Upper lobe of left lung (tissue), 6 donors: ENCODE measurements around the gene HES3. TPM values are rescaled to one million over a fixed set of nuclear protein-coding genes. Genes with fewer than 3 reads are reported as not detected.

Experiments
- ATAC-seq, 2 donors: fragments of 200-7000 bp; cut with Tn5 transposase; one replicate each; pipeline ENCODE4 v1.9.1; 2022; ENCODE audit warnings: mild to moderate bottlenecking in 2 of 2, moderate library complexity in 2 of 2; ENCODE audit not compliant: low FRiP score in 2 of 2
- DNase-seq, 2 donors: peaks; one replicate each; pipeline ENCODE4 v3.0.0-alpha.2; 2019 to 2020
- H3K27ac ChIP-seq, 4 donors: fragments of 200-600 bp; sonication (generic); one replicate each; pipeline ENCODE4 v1.5.1; 2016 to 2019
- H3K27me3 ChIP-seq, 4 donors: fragments of 200-600 bp; sonication (generic); one replicate each; pipeline ENCODE4 v1.5.1; 2017 to 2019
- H3K36me3 ChIP-seq, 4 donors: fragments of 200-600 bp; sonication (generic); one replicate each; pipeline ENCODE4 v1.5.1; 2016 to 2019
- H3K4me1 ChIP-seq, 4 donors: fragments of 200-600 bp; sonication (generic); one replicate each; pipeline ENCODE4 v1.5.1; 2018 to 2019
- H3K4me3 ChIP-seq, 4 donors: fragments of 200-600 bp; sonication (generic); one replicate each; pipeline ENCODE4 v1.5.1; 2017 to 2019; ENCODE audit warnings: mild to moderate bottlenecking in 2 of 4, moderate library complexity in 1 of 4
- H3K9me3 ChIP-seq, 4 donors: fragments of 200-600 bp; sonication (generic); one replicate each; pipeline ENCODE4 v1.5.1; 2018 to 2019
- EP300 ChIP-seq, 4 donors: sonication (generic); formaldehyde crosslinking; IDR thresholded peaks; one replicate each; pipeline ENCODE4 v1.5.1; 2017; ENCODE audit warnings: antibody characterized with exemption in 4 of 4, control low read depth in 2 of 4
- POLR2A ChIP-seq, 4 donors: fragments of 450-650 bp; IDR thresholded peaks; one replicate each; pipeline ENCODE4 v1.5.1; 2016 to 2017; ENCODE audit warnings: antibody characterized with exemption in 4 of 4, mild to moderate bottlenecking in 2 of 4
- POLR2AphosphoS5 ChIP-seq, 2 donors: sonication (generic); formaldehyde crosslinking; IDR thresholded peaks; one replicate each; pipeline ENCODE4 v1.5.1; 2017; ENCODE audit warnings: antibody characterized with exemption in 2 of 2
- WGBS, 2 donors: methylation state at CpG; one replicate each; pipeline ENCODE4 v1.1.5; 2017 to 2018; 5-methylcytosine and 5-hydroxymethylcytosine counted together
- total RNA-seq, 6 donors: library from RNA; depleted of rRNA in 4 of 6; stranded (reverse); fragments of >200 nt in 4 of 6; gene quantifications; one replicate each; pipeline versions ENCODE4 v1.1.0 to v1.2.1, GENCODE V29; 2016 to 2021
- TF ChIP-seq, protein P1 (sequence below), 6 experiments: fragments of 450-650 bp in 4 of 6; fragments of 200-600 bp in 2 of 6; sonication (generic) in 2 of 6; IDR thresholded peaks; one replicate each; pipeline ENCODE4 v1.5.1; 2016 to 2019; ENCODE audit warnings: antibody characterized with exemption in 6 of 6
- donor health status: DM: no; HTN: no; CAD: no; lungs with moderate emphysema.
- donor health status: DM: no; HTN: yes; CAD: no; lungs with severe emphysema.

HES3 gene
- total RNA-seq, 6 donors from 2014 or later = not detected

DNA sequence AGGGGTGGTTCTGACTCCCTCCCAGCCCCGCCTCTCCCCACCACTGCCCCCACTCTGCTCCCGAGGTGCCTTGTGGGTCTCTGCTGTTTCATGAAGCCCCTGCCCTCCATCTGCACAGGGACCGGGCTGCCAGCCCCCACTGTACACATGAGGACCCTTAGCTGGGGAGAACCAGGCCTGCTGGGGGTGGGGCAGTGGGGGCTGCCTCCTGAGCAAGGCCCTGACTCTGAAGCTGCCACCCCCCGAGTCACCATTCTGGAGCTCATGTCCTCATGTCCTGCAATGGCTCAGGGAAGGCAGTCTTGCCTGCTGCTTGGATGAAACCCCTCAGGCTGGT lies 8.4 kb downstream of the HES3 start:
- Histone ChIP-seq H3K4me1 (peaks cover 0 to 13% (median 8%) of the 10 kb centered on the region in 4 donors), H3K36me3 (peaks cover 0 to 6% (median 0%) of the 10 kb centered on the region in 4 donors), H3K9me3 (no peaks in the 10 kb centered on the region), H3K4me3 (no peak overlapping the region), H3K27me3 (peaks cover 0 to 19% (median 7%) of the 10 kb centered on the region in 4 donors), H3K27ac (no peak overlapping the region)
- WGBS, 2 donors = 87% methylated on average over 3 of the region's 4 CpGs; no CpG with 5 or more reads in 1 of the 2 donors
- DNase-seq (peak in 1 of 2 donors; percentile 41), ATAC-seq (no peak)
- TF ChIP-seq EP300 (IDR thresholded peaks at IDR 0.05) (no peak), POLR2A (IDR thresholded peaks at IDR 0.05) (no peak), POLR2AphosphoS5 (IDR thresholded peaks at IDR 0.05) (no peak)
- TF ChIP-seq, protein P1, sequence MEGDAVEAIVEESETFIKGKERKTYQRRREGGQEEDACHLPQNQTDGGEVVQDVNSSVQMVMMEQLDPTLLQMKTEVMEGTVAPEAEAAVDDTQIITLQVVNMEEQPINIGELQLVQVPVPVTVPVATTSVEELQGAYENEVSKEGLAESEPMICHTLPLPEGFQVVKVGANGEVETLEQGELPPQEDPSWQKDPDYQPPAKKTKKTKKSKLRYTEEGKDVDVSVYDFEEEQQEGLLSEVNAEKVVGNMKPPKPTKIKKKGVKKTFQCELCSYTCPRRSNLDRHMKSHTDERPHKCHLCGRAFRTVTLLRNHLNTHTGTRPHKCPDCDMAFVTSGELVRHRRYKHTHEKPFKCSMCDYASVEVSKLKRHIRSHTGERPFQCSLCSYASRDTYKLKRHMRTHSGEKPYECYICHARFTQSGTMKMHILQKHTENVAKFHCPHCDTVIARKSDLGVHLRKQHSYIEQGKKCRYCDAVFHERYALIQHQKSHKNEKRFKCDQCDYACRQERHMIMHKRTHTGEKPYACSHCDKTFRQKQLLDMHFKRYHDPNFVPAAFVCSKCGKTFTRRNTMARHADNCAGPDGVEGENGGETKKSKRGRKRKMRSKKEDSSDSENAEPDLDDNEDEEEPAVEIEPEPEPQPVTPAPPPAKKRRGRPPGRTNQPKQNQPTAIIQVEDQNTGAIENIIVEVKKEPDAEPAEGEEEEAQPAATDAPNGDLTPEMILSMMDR (IDR thresholded peaks at IDR 0.05) = no peak

DNA sequence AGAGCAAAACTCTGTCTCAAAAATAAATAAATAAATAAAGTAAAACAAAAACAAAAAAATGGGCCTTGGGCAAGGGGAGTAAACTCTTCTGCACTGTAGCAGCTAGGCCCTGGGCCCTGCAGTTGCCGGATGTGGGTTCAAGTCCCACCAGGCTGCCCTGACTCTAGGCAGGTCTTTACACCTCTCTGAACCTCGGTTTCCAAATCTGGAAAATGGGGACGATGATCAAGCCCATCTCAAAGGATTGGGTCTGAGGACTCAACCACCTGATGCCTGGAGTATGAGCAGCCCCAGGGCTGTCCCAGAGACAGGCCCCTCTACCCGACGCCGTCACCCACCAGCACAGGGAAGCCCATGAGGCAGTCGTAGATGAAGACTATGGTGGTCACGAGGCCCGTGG lies 9.4 kb downstream of the HES3 start:
- Histone ChIP-seq H3K27ac (no peak overlapping the region), H3K36me3 (peaks cover 0 to 6% (median 0%) of the 10 kb centered on the region in 4 donors), H3K4me1 (peaks cover 0 to 13% (median 8%) of the 10 kb centered on the region in 4 donors), H3K4me3 (no peak overlapping the region), H3K9me3 (no peaks in the 10 kb centered on the region), H3K27me3 (peaks cover 0 to 17% (median 7%) of the 10 kb centered on the region in 4 donors)
- ATAC-seq = no peak
- DNase-seq = no peak
- TF ChIP-seq POLR2A (IDR thresholded peaks at IDR 0.05) (no peak), POLR2AphosphoS5 (IDR thresholded peaks at IDR 0.05) (no peak), EP300 (IDR thresholded peaks at IDR 0.05) (no peak)
- TF ChIP-seq, protein P1 (IDR thresholded peaks at IDR 0.05) = no peak
- 89 to 93% methylated on average over 3 to 8 of the region's 9 CpGs for WGBS, 2 donors

DNA sequence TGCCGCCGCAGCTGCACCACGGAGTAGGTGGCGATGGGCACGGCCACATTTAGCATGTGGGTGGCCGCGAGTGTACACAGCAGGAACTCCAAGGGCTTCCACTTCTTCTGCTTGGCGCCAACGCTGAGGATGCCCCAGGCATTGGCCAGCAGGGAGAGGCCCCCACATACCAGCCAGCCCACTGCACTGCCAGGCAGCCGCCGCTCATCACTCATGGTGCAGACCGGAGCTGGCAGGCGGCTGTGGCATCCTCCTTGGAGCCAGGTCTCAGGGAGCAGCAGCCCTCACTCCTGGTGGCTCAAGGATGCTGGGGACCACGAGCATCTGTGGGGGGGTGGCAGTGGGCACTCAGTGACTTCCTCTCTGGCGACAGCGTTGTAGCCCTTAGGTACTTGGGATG lies 10.7 kb downstream of the HES3 start:
- peaks cover 0 to 6% (median 0%) of the 10 kb centered on the region in 4 donors for H3K36me3 ChIP-seq
- ATAC-seq (no peak), DNase-seq (peak in 1 of 2 donors; percentile 80)
- no peaks in the 10 kb centered on the region for H3K9me3 ChIP-seq
- H3K4me3 ChIP-seq = no peak overlapping the region
- H3K27me3 ChIP-seq = peaks cover 0 to 6% (median 2%) of the 10 kb centered on the region in 4 donors
- TF ChIP-seq, protein P1 (IDR thresholded peaks at IDR 0.05) = no peak
- TF ChIP-seq POLR2AphosphoS5 (IDR thresholded peaks at IDR 0.05) = no peak
- TF ChIP-seq POLR2A (IDR thresholded peaks at IDR 0.05) = no peak
- no peak for TF ChIP-seq EP300 (IDR thresholded peaks at IDR 0.05)
- peaks cover 2 to 10% (median 8%) of the 10 kb centered on the region in 4 donors for H3K4me1 ChIP-seq
- no peak overlapping the region for H3K27ac ChIP-seq
- 86 to 90% methylated on average over 6 to 16 of the region's 16 CpGs for WGBS, 2 donors

DNA sequence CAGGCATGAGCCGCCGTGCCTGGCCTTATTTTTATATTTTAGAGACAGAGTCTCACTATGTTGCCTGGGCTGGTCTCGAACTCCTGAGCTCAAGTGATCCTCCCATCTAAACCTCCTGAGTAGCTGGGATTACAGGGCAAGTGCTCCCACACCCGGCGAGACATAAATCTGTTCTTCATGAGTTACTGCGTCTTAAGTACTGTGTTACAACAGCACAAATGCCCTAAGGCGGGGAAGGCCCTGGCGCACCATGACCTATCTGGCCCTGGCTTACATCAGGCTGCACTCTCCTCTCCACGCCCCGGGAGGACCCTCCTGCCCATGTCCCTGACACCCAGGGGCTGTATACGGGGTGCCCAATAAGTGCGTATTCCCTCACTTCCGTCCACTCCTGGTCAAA lies 12.7 kb downstream of the HES3 start:
- peaks cover 0 to 6% (median 0%) of the 10 kb centered on the region in 4 donors for H3K36me3 ChIP-seq
- TF ChIP-seq POLR2AphosphoS5 (IDR thresholded peaks at IDR 0.05) = no peak
- no peak for TF ChIP-seq POLR2A (IDR thresholded peaks at IDR 0.05)
- TF ChIP-seq, protein P1 (IDR thresholded peaks at IDR 0.05) = no peak
- TF ChIP-seq EP300 (IDR thresholded peaks at IDR 0.05) = no peak
- ATAC-seq = no peak
- no peak overlapping the region for H3K4me3 ChIP-seq
- no peaks in the 10 kb centered on the region for H3K9me3 ChIP-seq
- peaks cover 12 to 25% (median 22%) of the 10 kb centered on the region in 4 donors for H3K4me1 ChIP-seq
- H3K27ac ChIP-seq = no peak overlapping the region
- H3K27me3 ChIP-seq = peaks cover 0 to 9% (median 3%) of the 10 kb centered on the region in 4 donors
- WGBS, 2 donors = 89% methylated on average over 12 to 13 of the region's 13 CpGs
- no peak for DNase-seq

DNA sequence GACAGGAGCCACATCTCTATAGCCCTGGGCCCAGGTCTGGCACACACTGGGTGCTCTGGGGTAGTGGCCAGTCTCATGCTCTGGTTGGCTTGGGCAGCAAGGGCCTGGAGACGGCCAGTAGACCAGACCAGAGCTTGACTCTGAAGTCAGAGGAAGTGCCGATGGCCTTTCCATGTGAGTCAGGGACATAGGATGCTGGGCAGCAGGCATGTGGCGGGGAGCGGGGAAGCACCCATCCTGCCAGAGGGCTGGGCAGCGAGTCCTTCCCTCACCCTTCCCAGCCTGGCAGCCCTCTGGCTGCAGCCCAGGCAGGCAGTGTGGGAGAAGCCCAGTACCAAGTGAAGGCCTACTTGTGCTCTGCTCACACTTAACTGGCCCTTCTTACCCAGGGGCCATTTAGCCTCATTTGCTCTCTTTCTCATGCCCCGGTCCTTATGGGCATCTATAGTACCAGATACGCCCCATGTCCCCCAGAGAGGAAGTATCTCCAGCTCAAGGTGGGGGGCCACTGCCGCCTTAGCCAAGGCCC lies 13.6 kb downstream of the HES3 start:
- TF ChIP-seq POLR2A (IDR thresholded peaks at IDR 0.05) = no peak
- no peak for TF ChIP-seq POLR2AphosphoS5 (IDR thresholded peaks at IDR 0.05)
- TF ChIP-seq EP300 (IDR thresholded peaks at IDR 0.05) = no peak
- TF ChIP-seq, protein P1 (IDR thresholded peaks at IDR 0.05) = no peak
- H3K27me3 ChIP-seq = peaks cover 0 to 9% (median 5%) of the 10 kb centered on the region in 4 donors
- no peaks in the 10 kb centered on the region for H3K9me3 ChIP-seq
- peaks cover 14 to 28% (median 24%) of the 10 kb centered on the region in 4 donors for H3K4me1 ChIP-seq
- ATAC-seq (no peak), DNase-seq (peak in 1 of 2 donors; percentile 57)
- 77 to 85% methylated on average over 4 to 8 of the region's 8 CpGs for WGBS, 2 donors
- H3K4me3 ChIP-seq = no peak overlapping the region
- H3K27ac ChIP-seq = no peak overlapping the region
- peaks cover 0 to 6% (median 0%) of the 10 kb centered on the region in 4 donors for H3K36me3 ChIP-seq
